GM12873 (cell line): ENCODE measurements around the gene NKX3-2.

Experiments used
- TF ChIP-seq, protein P1 (sequence below): IDR thresholded peaks from 2 replicates; pipeline ENCODE4 v1.5.1; 2012; ENCODE audit warnings: low read depth, mild to moderate bottlenecking, moderate library complexity, low read length, control low read depth; ENCODE audit not compliant: insufficient read depth; ENCODE audit errors: missing control alignments

The NKX3-2 gene

DNA sequence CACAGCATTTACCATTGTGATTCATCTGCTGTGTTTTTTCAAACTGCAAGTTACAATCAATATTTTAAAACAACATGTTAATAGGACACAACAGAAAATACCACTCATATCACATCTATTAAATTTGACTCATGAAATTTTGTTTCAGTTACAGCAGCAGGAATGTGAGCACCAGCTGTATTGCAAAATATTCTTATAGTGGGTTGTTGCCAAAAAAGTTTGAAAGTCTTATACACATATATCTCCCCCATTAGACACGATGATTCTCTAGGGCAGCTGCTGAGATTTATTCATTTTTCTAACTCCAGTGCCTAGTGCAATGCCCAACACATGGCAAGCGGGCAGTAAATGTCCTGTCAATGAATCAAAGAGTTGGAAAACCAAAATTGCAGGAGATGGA is 26.6 kb upstream of the NKX3-2 start:
- TF ChIP-seq, protein P1, sequence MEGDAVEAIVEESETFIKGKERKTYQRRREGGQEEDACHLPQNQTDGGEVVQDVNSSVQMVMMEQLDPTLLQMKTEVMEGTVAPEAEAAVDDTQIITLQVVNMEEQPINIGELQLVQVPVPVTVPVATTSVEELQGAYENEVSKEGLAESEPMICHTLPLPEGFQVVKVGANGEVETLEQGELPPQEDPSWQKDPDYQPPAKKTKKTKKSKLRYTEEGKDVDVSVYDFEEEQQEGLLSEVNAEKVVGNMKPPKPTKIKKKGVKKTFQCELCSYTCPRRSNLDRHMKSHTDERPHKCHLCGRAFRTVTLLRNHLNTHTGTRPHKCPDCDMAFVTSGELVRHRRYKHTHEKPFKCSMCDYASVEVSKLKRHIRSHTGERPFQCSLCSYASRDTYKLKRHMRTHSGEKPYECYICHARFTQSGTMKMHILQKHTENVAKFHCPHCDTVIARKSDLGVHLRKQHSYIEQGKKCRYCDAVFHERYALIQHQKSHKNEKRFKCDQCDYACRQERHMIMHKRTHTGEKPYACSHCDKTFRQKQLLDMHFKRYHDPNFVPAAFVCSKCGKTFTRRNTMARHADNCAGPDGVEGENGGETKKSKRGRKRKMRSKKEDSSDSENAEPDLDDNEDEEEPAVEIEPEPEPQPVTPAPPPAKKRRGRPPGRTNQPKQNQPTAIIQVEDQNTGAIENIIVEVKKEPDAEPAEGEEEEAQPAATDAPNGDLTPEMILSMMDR, result no peak

DNA sequence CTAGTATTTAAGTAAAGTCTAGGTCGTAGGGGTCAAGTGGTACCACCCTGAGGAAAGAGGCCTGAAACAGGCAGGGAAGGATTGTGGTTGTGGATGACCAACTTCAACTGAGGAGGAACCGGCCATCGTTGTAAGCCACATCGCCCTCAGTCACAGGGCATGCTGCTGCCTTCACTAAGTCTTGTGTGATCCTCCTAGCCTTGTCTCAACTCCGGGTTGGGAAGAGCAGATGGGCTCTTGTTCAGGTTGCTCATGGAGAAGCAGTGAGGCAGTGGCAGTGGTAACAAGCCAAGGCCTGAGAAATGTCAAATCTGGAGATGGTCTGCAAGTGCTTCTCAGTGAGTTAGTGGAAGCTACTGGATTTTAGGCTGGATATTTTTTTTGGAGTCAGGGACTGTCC is 22.8 kb upstream of the NKX3-2 start:
- TF ChIP-seq, protein P1, result no peak

DNA sequence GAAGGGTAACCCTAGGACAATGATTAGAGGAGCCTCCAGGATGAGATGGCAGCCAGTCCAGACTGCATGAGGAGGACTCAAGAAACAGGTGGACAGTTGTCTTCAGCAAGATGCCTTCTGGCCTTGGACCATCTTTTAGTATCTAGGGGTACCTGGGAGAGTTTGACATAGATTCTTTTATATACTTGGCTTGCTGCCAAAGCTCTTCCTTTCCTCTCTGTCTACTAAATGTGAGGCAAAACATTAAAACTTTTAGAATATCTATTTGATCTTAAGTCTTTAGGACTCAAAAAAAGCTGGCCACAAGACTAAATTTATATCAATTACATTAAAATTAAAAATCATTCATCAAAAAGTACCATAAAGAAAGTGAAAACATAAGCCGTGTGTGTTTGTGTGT is 18.6 kb upstream of the NKX3-2 start:
- TF ChIP-seq, protein P1, result no peak

DNA sequence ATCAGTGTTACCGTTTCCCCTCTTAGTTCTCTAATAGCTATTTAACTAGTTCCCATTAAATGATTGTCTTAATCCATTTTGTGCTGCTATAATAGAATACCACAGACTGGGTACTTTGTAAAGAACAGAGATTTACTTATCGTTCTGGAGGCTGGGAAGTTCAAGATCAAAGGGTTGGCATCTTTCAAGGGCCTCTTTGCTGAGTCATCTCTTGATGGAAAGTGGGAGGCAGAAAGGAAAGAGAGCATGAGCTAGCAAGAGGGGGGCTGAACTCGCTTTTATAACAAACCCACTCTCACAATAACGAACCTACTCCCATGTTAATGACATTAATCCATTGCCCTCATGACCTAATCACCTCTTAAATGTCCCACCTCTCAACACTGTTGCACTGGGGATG is 17.4 kb upstream of the NKX3-2 start:
- TF ChIP-seq, protein P1, result no peak

DNA sequence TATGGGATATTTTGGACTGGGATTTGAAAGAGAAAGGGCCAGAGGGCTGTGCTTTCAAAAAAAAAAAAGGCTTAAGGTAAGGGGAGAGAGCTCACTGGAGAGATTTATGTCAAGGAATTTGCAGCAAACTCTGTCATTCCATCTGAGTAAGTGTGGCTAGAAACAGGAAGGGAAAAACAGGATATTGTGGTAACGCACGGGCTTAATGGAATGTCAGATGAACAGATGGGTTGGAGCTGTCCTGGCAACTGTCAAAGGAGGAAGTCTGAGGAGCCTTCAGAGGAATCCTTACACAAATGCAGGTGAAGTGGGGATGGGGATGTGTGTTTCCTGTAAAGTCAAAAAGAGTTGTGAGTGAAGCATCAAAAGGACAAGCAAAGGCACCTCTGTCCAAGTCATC is 15.1 kb upstream of the NKX3-2 start:
- TF ChIP-seq, protein P1, result no peak

DNA sequence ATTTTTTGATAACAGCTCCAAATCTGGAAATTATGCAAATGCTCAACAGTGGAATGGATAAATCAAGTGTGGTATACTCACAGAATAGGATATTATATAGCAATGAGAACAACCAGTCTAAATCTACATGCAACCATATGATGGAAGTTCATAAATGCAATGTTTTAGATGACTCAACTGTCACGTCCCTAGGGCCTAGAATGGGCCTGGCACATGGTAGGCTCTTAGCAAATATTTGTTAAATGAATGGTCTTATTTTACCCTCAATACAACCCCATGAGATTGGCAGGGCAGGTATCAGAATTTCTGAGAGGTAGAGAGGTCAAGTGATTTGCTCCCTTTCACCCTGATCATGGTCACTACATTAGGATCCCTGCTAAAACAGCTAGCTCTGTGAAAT is 14.6 kb upstream of the NKX3-2 start:
- TF ChIP-seq, protein P1, result no peak

DNA sequence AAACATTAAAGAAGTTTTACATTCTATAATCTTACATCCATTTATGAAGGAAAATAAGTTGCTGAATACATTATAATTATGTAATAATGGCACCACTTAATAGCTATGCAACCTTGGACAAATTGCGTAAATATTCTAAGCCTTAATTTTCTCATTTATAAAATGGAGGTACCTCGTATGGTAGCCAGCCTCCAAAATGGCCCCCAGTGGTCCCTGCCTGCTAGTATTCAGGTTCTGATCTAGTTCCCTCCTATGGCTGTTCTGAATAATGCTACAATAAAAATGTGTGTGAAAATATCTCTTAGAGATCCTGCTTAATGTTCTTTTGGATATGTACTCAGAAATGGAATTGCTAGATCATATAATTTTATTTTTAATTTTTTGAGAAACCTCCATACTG is 11.0 kb upstream of the NKX3-2 start:
- TF ChIP-seq, protein P1, result no peak

DNA sequence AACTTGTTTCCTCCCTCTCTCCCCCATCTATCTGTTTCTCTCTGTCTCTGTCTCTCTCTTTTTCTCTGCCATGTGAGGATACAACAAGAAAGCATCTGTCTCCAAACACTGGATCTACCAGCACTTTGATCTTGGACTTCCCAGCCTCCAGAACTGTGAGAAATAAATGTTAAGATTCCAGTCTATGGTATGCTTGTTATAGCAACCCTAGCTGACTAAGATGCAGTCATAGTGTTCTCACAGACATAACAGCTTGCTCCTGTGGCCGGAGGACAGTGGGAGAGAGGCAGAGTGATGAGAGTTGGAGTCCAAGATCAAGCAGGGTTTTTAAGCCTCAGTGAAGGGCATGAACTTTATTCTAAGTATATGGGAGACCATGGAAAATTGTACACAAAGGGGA is 8.8 kb upstream of the NKX3-2 start:
- TF ChIP-seq, protein P1, result no peak
